HG02840 (cell line): ENCODE measurements around the gene AKT1S1.

Experiments used
- ATAC-seq: cut with Tn5 transposase; IDR thresholded peaks from one replicate; pipeline ENCODE4 v1.9.1; 2021; ENCODE audit warnings: mild to moderate bottlenecking, moderate library complexity, moderate number of reproducible peaks; ENCODE audit not compliant: unreplicated experiment, low FRiP score

The AKT1S1 gene

DNA sequence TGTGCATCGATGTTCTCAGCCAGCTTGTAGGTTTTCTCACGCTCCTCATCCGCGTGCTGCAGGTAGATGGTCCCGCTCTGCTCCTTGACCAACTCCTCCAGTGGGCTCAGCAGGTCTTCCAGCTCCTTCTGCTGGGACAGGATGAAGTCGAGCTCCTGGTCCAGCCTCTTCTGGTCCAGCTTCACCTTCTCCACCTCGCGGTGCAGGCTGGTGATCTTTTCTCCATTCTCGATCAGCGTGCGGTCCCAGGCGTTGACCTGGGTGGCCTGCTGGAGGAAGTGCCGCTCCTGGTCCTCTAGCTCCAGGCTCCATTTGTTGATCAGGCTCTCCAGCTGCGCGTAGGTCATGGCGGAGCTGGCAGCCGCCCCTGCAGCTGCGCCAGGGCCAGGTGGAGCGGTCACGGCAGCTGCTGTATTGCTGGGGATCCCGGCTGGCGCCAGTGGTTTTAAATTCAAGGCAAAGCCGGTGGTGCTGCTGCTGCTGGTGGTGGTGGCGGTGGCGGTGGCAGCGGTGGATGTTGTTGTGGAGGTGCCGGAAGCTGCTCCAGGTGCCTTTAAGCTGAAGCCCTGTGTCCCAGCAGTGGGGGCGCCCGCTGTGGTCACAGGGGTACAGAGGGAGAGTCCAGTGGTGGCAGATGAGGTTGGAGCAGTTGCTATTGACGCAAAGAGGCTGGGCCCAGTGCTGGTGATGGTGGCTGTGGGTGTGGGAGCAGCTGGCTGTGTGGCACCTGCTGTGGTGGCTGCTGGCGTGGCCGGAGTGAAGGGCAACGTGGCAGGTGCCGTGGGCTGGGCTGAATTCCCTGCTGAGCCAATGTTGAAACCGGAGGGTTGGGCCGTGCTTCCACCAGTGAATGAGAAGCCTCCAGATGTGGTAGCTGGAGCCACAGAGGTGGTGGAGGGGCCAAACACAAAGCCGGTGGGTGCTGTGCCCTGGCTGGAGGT is 31.6 kb upstream of the AKT1S1 start:
- no peak for ATAC-seq

DNA sequence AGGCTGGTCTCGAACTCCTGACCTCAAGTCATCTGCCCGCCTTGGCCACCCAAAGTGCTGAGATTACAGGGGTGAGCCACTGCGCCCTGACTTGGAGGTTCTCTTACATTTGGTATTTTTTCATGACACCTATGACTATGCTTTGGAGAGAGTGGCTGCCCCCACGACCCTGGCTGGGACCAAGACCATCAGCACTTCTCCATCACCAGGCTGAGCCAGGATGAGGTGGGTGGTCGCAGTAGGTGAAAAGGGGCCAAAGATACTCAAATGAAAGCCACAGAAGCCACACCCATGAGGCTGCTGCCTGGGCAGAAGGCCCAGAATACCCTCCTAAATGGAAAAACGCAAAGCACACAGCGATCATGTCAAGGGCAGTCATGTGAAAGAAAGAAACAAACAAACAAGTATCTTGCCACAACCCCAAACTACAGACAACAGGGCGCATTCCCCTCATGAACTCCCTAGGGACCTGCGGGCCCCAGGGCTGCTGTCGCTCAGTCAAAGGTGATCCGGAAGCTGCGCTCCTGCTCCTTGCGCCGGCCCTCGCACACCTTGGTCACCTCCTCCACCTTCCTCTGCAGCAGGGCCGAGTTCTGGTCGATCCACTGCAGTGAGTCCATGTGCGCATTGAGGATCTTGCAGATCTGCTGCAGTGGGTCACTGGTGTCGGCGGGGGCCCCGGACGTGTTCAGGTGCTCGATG is 30.7 kb upstream of the AKT1S1 start:
- no peak for ATAC-seq

DNA sequence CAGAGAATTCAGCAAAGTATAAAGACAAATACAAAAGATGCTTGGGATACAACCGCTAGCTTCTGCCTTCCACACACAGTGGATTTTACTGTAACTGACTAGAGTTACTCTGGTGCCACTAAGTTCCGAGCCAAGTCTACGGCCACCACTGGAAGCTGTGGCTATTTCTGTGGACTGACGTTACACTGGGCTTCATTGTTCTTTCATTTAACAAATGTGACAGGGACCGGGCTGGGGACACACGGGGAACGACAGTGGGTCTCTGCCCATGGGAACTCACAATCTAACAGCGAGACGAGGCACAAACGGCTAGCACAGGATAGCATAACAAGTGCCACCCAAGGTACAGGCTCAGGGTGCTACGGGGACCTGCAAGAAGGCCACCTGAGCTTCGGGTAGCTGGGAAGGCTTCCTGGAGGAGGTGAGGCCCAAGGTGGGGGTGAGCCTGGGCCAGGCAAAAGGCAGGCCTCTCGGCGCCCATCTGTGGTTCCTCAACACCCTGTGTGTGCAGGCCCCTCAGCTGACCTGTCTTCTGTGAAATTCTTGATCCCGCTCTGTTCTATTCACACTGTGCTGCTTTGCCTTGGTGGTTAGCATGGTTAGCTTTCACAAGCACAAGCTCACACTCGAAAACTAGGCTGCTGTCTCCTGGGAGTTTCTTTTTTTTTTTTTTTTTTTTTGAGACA is 29.9 kb upstream of the AKT1S1 start:
- ATAC-seq: no peak

DNA sequence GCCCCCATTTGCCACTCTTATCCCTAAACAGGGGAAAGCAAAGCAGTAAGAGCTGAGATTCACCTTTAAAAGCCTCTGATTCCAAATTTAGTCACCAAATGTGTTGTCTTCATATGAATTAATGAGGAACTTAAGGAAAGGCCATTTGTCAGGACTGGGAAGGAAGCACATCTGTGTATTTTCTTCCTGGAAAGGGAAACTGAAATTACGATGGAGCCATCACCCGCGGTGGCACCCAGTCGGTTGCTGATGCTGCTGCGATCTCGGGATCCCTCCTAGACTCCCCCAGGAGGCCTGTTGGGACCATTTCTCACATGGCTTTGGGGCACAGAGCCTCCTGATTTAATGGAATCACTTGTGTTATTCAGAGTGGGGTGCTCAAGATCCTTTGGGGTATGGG is 27.0 kb upstream of the AKT1S1 start:
- ATAC-seq: no peak

DNA sequence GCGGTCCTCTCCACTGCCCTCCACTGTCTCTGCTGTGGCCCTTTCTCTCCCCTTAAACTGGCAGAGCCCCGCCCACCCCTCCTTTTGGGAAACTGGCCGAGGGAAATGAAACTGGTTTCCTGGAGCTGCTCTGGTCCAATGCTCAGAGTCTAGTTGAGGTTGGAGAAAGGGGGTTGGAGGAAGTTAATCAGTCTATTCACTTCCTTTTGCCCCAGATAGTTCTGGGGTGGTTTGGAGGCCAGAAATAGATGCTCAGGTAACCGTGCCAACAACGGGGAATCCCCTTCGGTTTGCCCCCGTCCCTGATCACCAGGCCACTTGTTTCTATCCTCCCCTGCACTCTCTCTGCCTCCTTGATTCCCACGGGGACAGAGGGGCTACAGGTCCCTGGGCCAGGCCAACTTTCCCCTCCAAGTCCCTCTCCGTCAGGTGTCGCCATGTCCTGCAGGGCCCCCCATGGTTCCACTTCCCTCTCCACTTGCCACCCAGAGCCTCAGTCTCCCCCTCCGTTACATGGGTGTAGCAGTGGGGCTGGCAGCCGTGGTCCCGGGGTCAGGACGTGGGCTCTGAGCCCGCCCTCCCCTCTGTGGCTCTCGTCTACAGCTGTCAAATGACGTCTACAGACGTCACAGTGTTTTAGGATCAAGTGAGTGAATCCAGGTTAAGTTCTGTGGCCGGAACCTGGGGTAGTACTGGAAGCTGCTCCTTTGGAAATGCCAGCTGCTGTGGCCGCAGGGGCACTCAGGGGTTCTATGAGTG is 19.9 kb upstream of the AKT1S1 start, which contains the start of gene IL4I1:
IL4I1 (minus strand) TSS at position 25 of the 759 bp plus-strand sequence. CDS start 727 bp downstream, outside the sequence.
- ATAC-seq: no peak

- no peak for ATAC-seq
Measured at GRCh38 chr19:49895566-49896297, 18.6 kb upstream of the AKT1S1 start.

- ATAC-seq: no peak
Measured at GRCh38 chr19:49894879-49895565, 17.9 kb upstream of the AKT1S1 start.

DNA sequence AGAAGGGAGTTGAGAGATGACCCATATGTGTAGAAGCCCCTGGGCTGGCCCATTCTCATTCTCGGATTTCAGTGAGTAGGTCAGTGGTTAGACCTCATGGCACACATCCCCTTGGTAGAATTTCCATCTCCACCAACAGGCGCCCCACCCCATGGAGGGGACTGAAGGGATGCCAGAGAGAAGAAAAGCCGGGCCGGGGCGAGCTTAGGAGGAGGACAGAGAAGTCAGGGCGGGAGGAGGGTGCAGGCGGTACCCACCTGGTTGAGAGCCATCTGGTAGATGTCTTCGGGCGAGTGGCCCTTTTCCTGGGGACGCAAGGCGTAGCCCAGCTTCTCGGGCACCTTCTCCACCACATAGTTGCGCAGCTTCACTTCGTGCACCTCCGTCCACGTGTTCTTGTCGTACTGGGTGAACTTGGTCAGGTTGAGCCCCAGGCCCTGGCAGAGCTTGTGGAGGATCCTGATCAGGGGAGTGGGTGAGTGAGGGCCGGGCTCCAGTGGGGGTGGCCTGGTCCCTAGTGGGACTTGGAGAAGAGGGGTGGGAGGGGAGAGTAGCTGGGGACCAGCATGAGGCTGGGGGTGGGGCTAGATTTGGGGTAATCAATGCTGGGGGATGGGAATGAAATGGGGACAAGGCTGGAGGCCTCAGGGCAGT is 17.0 kb upstream of the AKT1S1 start:
- ATAC-seq: no peak

DNA sequence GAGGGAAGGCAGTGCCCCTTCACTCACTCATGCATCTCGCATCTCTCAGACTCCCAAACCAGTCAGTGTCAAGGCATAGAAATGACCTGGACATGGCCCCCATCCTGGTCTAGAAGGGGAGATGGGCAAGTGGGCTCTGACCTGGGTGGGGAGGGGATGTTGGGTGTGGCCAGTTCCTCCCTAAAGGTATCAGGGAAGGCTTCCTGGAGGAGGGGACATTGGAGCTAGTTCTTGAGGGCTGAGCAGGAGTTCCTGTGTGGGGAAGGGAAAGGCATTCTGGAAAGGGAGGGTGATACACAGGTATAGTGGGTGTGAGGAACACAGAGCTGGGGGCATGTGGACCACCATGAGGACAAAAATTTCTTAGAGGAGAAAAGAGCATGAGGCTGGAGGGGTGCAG is 15.6 kb upstream of the AKT1S1 start:
- ATAC-seq: no peak

- ATAC-seq: no peak
Measured at GRCh38 chr19:49891393-49891792, 14.2 kb upstream of the AKT1S1 start.

DNA sequence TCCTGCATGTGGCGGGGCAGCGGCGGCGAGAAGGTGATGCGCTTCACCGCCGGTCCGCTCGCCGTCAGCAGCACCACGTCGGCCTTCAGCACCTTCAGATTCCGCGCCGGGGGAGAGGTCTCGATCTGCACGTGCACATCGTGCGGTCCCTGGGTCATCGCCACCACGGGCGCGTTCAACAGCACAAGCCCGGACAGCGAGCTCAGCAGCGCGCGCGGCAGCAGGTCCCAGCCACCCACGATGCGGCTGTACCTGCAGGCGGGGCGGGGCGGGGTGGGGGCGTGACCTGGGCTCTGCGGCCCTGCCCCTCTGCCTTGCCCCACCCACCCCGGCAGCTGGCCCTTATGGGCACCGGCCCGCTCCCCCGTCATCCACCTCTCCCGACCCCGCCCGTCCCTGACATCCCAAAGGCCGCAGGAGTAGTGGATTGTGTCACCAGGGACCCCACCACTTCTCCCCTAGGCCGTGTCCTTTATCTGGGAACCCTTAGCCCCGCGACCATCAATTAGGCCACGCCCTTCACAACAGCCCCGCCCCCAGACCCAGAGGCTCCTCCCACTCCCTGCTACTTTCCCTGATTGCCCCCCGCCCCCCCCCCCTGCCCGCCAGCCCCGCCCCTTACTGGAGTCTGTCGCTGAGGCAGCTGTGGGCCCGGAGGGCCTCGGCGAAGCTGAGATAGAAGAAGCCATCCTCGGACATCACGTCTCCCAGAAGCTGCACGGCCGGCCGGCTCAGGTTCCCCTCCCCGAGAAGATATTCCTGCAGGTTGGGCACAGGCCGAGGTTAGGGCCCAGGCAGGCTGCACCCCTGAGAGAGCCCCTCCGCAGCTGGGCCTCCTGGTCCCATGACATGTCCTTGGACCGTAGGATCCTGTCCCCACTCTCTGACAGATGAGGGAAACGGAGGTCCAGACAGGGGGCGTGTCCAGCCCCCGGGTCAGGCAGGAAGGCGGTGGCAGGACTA is 13.5 kb upstream of the AKT1S1 start:
- no peak for ATAC-seq

DNA sequence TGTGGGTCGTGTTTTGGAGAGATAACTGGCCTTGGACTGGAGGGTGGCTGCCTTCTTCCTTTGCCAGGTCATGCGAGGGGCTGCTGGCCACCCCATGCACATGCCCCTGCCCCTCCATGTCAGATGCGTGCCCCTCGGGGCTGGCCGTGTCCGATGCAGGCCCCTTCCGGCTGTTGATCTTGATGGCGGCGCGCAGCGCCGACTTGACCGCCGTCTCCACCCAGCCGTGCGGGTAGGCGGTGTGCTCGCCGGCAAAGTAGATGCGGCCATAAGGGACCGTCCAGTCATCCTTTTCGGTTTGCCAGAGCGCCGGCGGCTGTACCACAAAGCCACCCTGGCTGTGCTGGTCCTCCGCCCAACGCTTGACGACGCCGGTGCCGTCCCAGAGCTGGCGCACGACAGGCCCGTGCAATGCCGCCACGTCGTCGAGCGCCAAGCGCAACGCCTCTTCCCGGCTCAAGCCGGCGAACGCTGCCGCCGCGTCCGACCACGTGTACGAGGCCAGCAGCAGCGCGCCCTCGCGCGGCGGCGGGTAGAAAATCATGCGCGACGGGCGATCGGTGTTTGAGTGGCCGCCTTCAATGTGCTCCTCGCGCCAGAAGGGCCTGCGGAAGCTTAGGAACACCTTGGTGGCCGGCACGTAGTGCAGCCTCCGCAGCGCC is 12.7 kb upstream of the AKT1S1 start:
- no peak for ATAC-seq

DNA sequence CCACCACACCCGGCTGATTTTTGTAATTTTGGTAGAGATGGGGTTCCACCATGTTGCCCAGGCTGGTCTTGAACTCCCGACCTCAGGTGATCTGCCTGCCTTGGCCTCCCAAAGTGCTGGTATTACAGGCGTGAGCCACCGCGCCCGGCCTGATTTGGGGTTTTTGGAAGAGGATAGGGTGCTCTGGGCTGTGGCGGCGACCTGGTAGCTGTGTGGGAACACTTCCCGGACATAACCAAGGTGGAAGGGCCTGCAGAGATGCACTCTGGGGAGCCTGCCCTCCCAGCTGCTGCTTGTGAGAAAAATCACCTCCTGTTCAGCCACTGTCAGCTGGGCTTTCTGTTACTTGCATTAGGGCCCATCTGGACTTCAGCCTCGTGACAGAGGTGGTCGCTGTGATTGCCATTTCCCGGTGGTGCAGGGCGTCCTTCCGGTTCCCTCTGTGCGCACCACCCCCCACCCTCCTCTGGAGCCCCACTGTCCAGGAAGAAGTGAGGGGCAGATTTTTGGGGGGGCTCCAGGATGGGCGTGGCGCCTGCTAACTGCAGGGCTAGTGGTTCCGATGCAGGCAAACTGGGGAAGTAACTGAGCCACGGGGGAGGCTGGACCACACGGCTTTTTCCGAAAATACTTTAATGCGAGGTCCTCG is 12.0 kb upstream of the AKT1S1 start:
- no peak for ATAC-seq

- ATAC-seq: no peak
Measured at GRCh38 chr19:49888510-49888824, 11.3 kb upstream of the AKT1S1 start.

DNA sequence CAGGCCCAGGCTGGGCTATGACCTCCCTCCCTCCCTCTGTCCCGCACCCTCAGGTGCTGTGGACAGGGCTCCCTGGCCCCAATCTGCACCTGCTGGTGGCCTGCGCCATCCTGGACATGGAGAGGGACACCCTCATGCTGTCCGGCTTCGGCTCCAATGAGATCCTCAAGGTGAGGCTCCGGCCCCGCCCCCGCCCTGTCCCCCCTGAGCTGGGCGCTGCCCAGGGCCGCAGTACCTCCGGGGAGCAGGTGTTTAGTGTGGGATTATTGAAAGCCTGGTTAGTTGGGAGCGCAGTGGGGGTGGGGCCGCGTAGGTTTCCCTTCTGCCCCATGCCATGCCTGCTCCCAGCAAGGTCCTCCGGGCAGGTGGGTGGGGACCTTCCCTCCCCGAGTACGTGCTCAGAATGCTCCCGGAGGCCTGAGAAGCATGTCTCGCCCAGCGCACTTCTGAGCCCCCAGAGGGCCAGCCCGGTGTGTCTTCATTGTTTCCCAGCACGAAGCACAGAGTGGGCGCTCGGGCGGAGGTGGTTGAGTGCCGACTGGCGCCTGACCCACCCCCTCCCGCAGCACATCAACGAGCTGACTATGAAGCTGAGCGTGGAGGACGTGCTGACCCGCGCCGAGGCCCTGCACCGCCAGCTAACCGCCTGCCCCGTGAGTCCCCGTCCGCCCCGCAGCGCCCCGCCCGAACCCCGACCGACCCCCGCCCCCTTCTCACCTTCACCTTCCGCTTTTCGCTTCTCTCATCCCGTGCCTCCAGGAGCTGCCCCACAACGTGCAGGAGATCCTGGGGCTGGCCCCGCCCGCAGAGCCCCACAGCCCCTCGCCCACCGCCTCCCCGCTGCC is 10.7 kb upstream of the AKT1S1 start:
- no peak for ATAC-seq
